IMR-90 (cell line): ENCODE data around the gene GJC2. TPM values are rescaled to one million over a fixed set of nuclear protein-coding genes. Genes with fewer than 3 reads are reported as not detected.
"Not testable (repeated sequence)": the region's sequence is repeated elsewhere in the genome, so short reads cannot be mapped to it uniquely, and the experiment has no call there.

Source experiments
- ATAC-seq: fragments of 200-7000 bp; cut with Tn5 transposase; 2 replicates; pipeline ENCODE4 v1.9.1; 2020; ENCODE audit warnings: low read depth, mild to moderate bottlenecking, moderate library complexity
- BruUV-seq: library from RNA; stranded (reverse); fragments of 400-500 nt; replicated peaks from 2 replicates; lab custom pipeline; 2021; lab: Mats Ljungman, UMichigan
- CTCF ChIA-PET: fragments of 300-600 bp; formaldehyde crosslinking; extraction: SDS; loops from one replicate; lab custom pipeline; 2021; ENCODE audit warnings: antibody characterized with exemption; lab: Yijun Ruan, JAX
- POLR2A ChIA-PET: fragments of 300-600 bp; sonication (Branson Sonifier 250); formaldehyde crosslinking; loops from one replicate; lab custom pipeline; 2022; ENCODE audit warnings: antibody characterized with exemption; ENCODE audit not compliant: unreplicated experiment; lab: Charles Lee
- DNase-seq: peaks from one replicate; pipeline ENCODE4 v3.0.0; 2013
- H2AFZ ChIP-seq: replicated peaks from 2 replicates; pipeline ENCODE3; 2013; ENCODE audit warnings: low read length, mild to moderate bottlenecking; ENCODE audit not compliant: poor library complexity
- H2AK5ac ChIP-seq: 2 replicates; pipeline ENCODE4 v1.6.1; 2013; ENCODE audit warnings: low read depth, low read length, inconsistent platforms
- H2AK9ac ChIP-seq: replicated peaks from 2 replicates; pipeline ENCODE3; 2013; ENCODE audit warnings: mild to moderate bottlenecking, low read depth, low read length, moderate library complexity; ENCODE audit not compliant: poor library complexity
- H2BK120ac ChIP-seq: 2 replicates; pipeline ENCODE4 v1.6.1; 2013; ENCODE audit warnings: low read depth, low read length, inconsistent platforms
- H2BK15ac ChIP-seq: 3 replicates; pipeline ENCODE4 v1.6.1; 2013; ENCODE audit warnings: low read depth, low read length, inconsistent platforms
- H2BK20ac ChIP-seq: 2 replicates; pipeline ENCODE4 v1.6.1; 2013; ENCODE audit warnings: low read depth, mild to moderate bottlenecking, inconsistent platforms, low read length, moderate library complexity
- H2BK5ac ChIP-seq: 2 replicates; pipeline ENCODE4 v1.6.1; 2013; ENCODE audit warnings: mild to moderate bottlenecking, low read depth, low read length, inconsistent platforms; ENCODE audit not compliant: poor library complexity, severe bottlenecking
- H3K14ac ChIP-seq: replicated peaks from 2 replicates; pipeline ENCODE4 v1.6.1; 2013; ENCODE audit warnings: low read depth, low read length, inconsistent platforms
- H3K18ac ChIP-seq: 2 replicates; pipeline ENCODE4 v1.6.1; 2013; ENCODE audit warnings: low read depth, low read length, control low read depth
- H3K23ac ChIP-seq: 2 replicates; pipeline ENCODE4 v1.6.1; 2013; ENCODE audit warnings: low read depth, low read length, inconsistent platforms
- H3K27ac ChIP-seq: 2 replicates; pipeline ENCODE4 v1.5.1; 2013; ENCODE audit warnings: mild to moderate bottlenecking, control low read depth, low read length; ENCODE audit not compliant: insufficient read depth
- H3K27me3 ChIP-seq: 2 replicates; pipeline ENCODE4 v1.6.1; 2013; ENCODE audit warnings: low read length; ENCODE audit not compliant: control insufficient read depth, insufficient read depth
- H3K36me3 ChIP-seq: 2 replicates; pipeline ENCODE4 v1.6.1; 2013; ENCODE audit warnings: low read length, mixed read lengths; ENCODE audit not compliant: control insufficient read depth, insufficient read depth
- H3K4ac ChIP-seq: 2 replicates; pipeline ENCODE4 v1.6.1; 2013; ENCODE audit warnings: low read depth, low read length, inconsistent platforms
- H3K4me1 ChIP-seq: 2 replicates; pipeline ENCODE4 v1.6.1; 2013; ENCODE audit warnings: low read length, mixed read lengths; ENCODE audit not compliant: control insufficient read depth, insufficient read depth
- H3K4me2 ChIP-seq: 2 replicates; pipeline ENCODE4 v1.6.1; 2013; ENCODE audit warnings: low read depth, mild to moderate bottlenecking, control low read depth, low read length, moderate library complexity
- H3K4me3 ChIP-seq: 2 replicates; pipeline ENCODE4 v1.5.1; 2013; ENCODE audit warnings: low read depth, mild to moderate bottlenecking, control low read depth, low read length, moderate library complexity; ENCODE audit not compliant: insufficient read depth
- H3K56ac ChIP-seq: 2 replicates; pipeline ENCODE4 v1.6.1; 2013; ENCODE audit warnings: low read length, inconsistent platforms; ENCODE audit not compliant: insufficient read depth; ENCODE audit errors: extremely low read depth
- H3K79me1 ChIP-seq, 2 experiments: 2 replicates each; pipeline ENCODE4 v1.6.1; 2013; ENCODE audit warnings: low read length in 2 of 2, inconsistent platforms in 1 of 2, low read depth in 1 of 2
- H3K9ac ChIP-seq: 2 replicates; pipeline ENCODE4 v1.6.1; 2013; ENCODE audit warnings: low read depth, low read length, control low read depth
- H3K9me1 ChIP-seq: 2 replicates; pipeline ENCODE4 v1.6.1; 2013; ENCODE audit warnings: low read length, inconsistent platforms; ENCODE audit not compliant: insufficient read depth
- H3K9me3 ChIP-seq: 2 replicates; pipeline ENCODE4 v1.6.1; 2013; ENCODE audit warnings: low read length; ENCODE audit not compliant: control insufficient read depth, insufficient read depth
- H4K20me1 ChIP-seq: 2 replicates; pipeline ENCODE4 v1.6.1; 2013; ENCODE audit warnings: low read length, inconsistent platforms; ENCODE audit not compliant: insufficient read depth
- H4K5ac ChIP-seq: 2 replicates; pipeline ENCODE4 v1.6.1; 2013; ENCODE audit warnings: mild to moderate bottlenecking, low read depth, low read length, control low read depth
- H4K8ac ChIP-seq, 2 experiments: 2 replicates each; pipeline ENCODE4 v1.6.1; 2013; ENCODE audit warnings: low read depth in 2 of 2, low read length in 2 of 2, control low read depth in 1 of 2, inconsistent platforms in 1 of 2
- H4K91ac ChIP-seq: 2 replicates; pipeline ENCODE4 v1.6.1; 2013; ENCODE audit warnings: low read depth, low read length, inconsistent platforms; ENCODE audit not compliant: insufficient read depth
- ELK1 ChIP-seq: fragments of 150-350 bp; IDR thresholded peaks from 2 replicates; pipeline ENCODE4 v1.6.1; 2016; ENCODE audit warnings: low read depth, mild to moderate bottlenecking, low read length, moderate library complexity, borderline replicate concordance
- WGBS, 2 experiments: methylation state at CpG; one replicate each; pipeline versions ENCODE4 v1.1.5 to v1.1.7; 2013; ENCODE audit warnings: missing lambda C conversion rate in 2 of 2; ENCODE audit not compliant: insufficient read length in 1 of 2; ENCODE audit errors: extremely low coverage in 2 of 2; 5-methylcytosine and 5-hydroxymethylcytosine counted together
- dilution Hi-C: fragments of 300-500 bp; cut with HindIII; formaldehyde crosslinking; loops from one replicate; pipeline ENCODE4 v1.14.3; 2018; ENCODE audit warnings: low sequenced_read_pairs; ENCODE audit not compliant: unreplicated experiment
- in situ Hi-C: fragments of 300-500 bp; cut with MboI; formaldehyde crosslinking; loops from 3 replicates; pipeline ENCODE4 v1.14.3; 2019; ENCODE audit warnings: low sequenced_read_pairs, inconsistent platforms, mixed read lengths
- intact Hi-C: fragments of 100-400 bp; cut with micrococcal nuclease; formaldehyde crosslinking; loops from 2 replicates; pipeline ENCODE4 v1.10.0; 2022
- polyA plus RNA-seq, 3 experiments: library from polyadenylated mRNA; depleted of rRNA; stranded (reverse); fragments of >200 nt; gene quantifications; 2 replicates each; pipeline ENCODE4 v1.2.3, GENCODE V29; 2012; ENCODE audit warnings: low replicate concordance in 1 of 3
- total RNA-seq: library from RNA; depleted of rRNA; stranded (reverse); fragments of >200 nt; gene quantifications from 2 replicates; pipeline ENCODE4 v1.2.3, GENCODE V29; 2012

Gene GJC2
- total and polyA plus RNA-seq, 2 of the 4 experiments (the other 2 are of a cell fraction): 1.1 to 1.7 TPM

GRCh38 chr1:228172591-228173527 lies 23.1 kb downstream of the GJC2 start (continued):
- TF ChIP-seq ELK1: no peak

GRCh38 chr1:228173528-228174481 lies 24.1 kb downstream of the GJC2 start:
- Histone ChIP-seq H3K79me1 (peaks cover 9 to 49% of the 10 kb centered on the region in 2 experiments), H2AK9ac (peak overlapping the region; percentile 55), H4K5ac (0 out of 2 replicates have a peak overlapping the region, but pooled peaks have one; percentile 19), H2AK5ac (peak overlapping the region; percentile 73; the same call in 1 of the 2 replicates), H4K20me1 (peaks cover 11% of the 10 kb centered on the region), H2AFZ (peak overlapping the region; percentile 63), H2BK20ac (peak overlapping the region; percentile 35; the same call in 1 of the 2 replicates)
- DNase-seq, H3K4me2 ChIP-seq, H2BK15ac ChIP-seq, H3K18ac ChIP-seq, H4K8ac ChIP-seq, H3K36me3 ChIP-seq, H3K9me3 ChIP-seq, H3K4me1 ChIP-seq, H3K9ac ChIP-seq, H3K14ac ChIP-seq, H2BK120ac ChIP-seq, in situ Hi-C loops, POLR2A ChIA-PET, H3K23ac ChIP-seq, H3K27me3 ChIP-seq, BruUV-seq, H2BK5ac ChIP-seq, H3K4ac ChIP-seq, intact Hi-C loops, H3K4me3 ChIP-seq, CTCF ChIA-PET, H3K27ac ChIP-seq, H4K91ac ChIP-seq, H3K9me1 ChIP-seq, H3K56ac ChIP-seq, dilution Hi-C loops: not testable (repeated sequence)
- 84% methylated on average over 14 of the region's 69 CpGs; no CpG with 5 or more reads in 1 of the 2 experiments for WGBS, 2 experiments
- ATAC-seq: peak; percentile 24; the same call in 1 of the 2 replicates
